Activated CD4-positive, CD25-positive, alpha-beta regulatory T cell treated with anti-CD3 and anti-CD28 coated beads, Interleukin-2, amount 50 U/mL, for 24 hours (primary cell): ENCODE results near the gene SH3YL1.

Source experiments
- ATAC-seq, 2 donors: fragments of 150-1000 bp; cut with Tn5 transposase; one replicate each; pipeline ENCODE4 v1.10.0; 2021; ENCODE audit warnings: mild to moderate bottlenecking in 1 of 2, moderate library complexity in 1 of 2

SH3YL1 gene

GRCh38 chr2:263774-264492 lies at the start of gene SH3YL1:
SH3YL1 (minus strand) TSS chr2:264032; CDS start chr2:263984, 48 bp downstream.
- peak; percentile 12 to 26 for ATAC-seq

- ATAC-seq, result no peak
These were observed 47.2 kb upstream of the SH3YL1 start for GRCh38 chr2:310994-311393.

- ATAC-seq, result no peak
These were observed 46.2 kb upstream of the SH3YL1 start for GRCh38 chr2:309954-310510.

DNA sequence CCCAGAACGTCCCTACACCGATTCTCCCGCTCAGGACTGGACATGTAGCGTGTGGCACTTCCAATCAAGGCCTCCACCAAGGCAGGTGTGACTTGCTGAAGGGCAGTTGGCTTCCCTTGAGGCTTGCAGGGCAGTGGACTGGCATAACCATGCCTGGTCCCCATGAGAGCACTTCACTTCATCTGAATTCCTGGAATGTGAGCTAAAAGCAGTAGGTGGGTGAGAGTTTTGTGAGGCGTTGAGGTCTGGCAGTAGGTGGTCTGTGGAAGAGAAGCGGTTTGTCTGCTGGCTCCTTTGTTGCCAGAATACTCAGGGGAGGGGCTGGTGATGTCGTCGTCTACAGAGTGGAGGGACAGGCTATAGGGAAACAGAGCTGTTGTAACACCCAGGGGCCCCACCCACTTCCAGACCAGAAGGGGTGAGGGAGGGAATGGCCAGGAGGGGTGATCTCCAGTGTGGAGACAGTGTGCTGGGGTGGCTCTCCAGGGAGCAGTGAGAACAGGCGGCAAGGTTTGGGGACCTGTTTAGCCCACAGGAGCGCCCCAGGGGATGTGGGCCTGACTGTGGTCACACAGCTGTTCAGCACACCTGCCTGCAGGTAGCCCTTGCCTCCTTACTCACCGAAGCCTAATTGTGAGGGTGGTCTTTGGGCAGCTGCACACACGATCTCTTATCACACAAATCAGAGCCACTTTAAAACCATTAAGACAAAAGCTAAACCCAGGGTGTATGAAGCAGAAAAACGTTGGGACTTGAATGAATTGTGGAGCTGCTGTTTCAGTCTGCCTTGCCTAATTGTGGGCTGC lies 45.5 kb upstream of the SH3YL1 start:
- ATAC-seq, result no peak

DNA sequence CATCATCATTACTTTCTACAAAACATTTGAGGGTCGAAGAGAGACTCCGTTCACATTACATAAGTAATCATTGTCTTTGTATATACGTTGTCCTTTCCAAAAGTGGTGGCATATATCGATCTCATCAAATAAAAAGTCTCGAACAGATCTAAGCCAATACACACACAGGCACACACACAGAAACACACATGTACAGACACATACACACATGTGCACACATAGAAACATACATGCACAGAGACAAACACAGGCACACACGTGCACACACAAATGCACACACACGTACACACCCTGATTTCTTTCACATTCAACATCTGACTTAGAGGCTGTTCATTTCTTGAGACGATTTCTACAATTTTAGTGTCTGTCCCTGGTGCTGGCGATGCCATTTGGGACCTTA lies 41.5 kb upstream of the SH3YL1 start:
- ATAC-seq, result no peak

- no peak for ATAC-seq
These were observed 32.5 kb upstream of the SH3YL1 start for GRCh38 chr2:296354-296753.

- ATAC-seq, result no peak
These were observed 31.3 kb upstream of the SH3YL1 start for GRCh38 chr2:295090-295489.

GRCh38 chr2:290090-290722 lies 26.4 kb upstream of the SH3YL1 start:
- ATAC-seq, result no peak

GRCh38 chr2:289362-290089 lies 25.7 kb upstream of the SH3YL1 start:
- no peak for ATAC-seq

- no peak for ATAC-seq
These were observed 25.0 kb upstream of the SH3YL1 start for GRCh38 chr2:288758-289361.

- no peak for ATAC-seq
These were observed 24.3 kb upstream of the SH3YL1 start, which contains the start of gene ALKAL2 for GRCh38 chr2:287911-288757. ALKAL2 (minus strand) TSS chr2:288091; CDS start chr2:287835, 256 bp downstream.

GRCh38 chr2:287471-287885 lies 23.6 kb upstream of the SH3YL1 start:
- no peak for ATAC-seq

DNA sequence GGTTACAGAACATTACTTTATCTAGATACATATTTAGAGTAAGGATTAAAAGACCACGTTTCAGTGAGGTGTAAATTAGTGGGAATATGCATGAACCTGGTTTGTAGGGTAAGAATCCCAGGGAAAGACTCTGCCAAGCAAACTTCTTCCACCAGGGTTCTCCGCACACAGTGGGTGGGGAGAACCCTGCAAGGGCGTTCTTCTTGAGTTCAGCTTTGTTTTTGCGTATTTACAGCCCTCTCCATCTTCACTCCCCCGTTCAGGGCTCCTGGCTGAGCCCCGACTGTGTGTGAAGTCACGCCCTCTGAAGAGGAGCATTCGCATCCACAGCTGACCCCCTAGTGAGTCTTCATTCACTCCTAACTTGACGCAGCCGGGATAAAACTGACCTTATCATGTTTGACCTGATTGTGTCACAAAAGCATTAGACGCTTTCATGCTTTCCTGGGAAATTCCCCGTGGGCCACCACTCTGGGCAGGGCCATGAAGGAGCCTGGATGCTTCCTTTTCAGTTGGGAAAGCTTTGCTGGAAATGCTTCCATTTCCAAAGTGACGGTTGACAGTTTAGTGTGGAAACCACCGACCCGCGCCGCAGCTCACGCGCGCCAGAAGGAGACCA lies 23.1 kb upstream of the SH3YL1 start:
- no peak for ATAC-seq

GRCh38 chr2:286035-286434 lies 22.2 kb upstream of the SH3YL1 start:
- ATAC-seq, result no peak

DNA sequence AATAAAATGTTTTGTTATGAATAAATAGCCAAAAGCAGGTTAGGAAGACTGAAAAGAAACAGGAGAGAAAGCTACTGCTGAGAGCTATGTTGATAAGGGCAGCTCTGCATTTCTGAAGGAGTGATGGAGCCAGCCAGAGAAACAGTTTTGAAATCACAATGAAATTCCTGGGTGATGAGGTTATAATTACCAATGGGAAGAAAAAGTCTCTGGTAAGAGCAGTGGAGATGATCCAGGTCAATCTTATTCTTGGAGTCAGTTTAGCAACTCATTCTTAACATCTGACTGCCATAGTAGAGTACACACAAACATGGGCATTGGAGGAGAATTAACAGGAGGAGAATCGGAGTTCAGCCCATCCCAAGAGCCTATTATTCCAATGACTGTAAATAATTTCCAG lies 21.7 kb upstream of the SH3YL1 start:
- no peak for ATAC-seq

- ATAC-seq, result no peak
These were observed 21.2 kb upstream of the SH3YL1 start for GRCh38 chr2:284896-285492.

GRCh38 chr2:283996-284794 lies 20.4 kb upstream of the SH3YL1 start:
- no peak for ATAC-seq

DNA sequence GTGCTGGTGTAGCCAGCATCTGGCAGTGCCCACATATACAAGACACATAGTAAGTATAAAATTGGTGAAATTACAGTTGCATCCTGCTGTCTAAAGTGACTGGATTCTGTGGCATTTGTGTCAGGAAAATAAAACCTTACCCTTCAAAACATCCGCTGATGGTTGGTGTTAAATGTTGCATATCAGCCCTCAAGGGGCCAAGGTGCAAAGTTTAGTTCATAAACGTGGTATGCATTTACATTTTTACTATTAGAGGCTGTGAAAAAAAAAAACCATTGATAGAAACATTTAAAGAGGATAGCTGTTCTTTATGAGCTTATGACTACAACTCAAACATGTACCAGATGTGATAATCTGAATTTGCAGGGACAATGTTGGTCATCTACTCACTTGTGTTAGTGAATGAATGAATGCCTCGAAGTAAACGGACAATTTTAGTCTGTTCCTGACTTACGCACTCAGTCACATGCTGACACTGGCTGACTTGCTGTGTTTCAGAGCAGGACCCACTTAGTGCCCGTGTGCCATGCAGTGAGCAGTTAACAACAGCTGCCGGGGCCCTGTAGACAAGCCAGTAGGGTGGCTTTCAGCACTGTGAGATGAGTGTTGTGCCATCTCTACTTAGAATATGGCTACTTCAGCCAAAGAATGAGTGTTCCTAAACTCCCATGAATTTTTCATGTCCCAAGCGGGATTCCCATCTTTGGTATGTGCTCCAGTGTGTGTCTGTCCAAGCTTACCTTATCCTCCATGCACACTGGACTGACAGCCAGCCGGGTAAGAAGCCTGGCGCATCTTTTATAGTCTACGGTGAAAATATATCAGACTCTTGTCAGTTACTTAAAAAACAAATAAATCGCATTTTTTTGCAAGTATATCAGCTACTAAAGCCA lies 18.8 kb upstream of the SH3YL1 start:
- ATAC-seq, result no peak
